WI38 (cell line): ENCODE results near the gene TEAD2.
A peak's percentile ranks its signal among the peaks of the same experiment; 100 is the strongest.

Experiments
- H3K4me3 ChIP-seq: 2 replicates; pipeline ENCODE4 v1.5.1; 2011; ENCODE audit warnings: low read depth, mild to moderate bottlenecking, control low read depth, low read length
- TF ChIP-seq, protein P1 (sequence below): IDR thresholded peaks from 2 replicates; pipeline ENCODE4 v1.5.1; 2012; ENCODE audit warnings: low read depth, mild to moderate bottlenecking, control low read depth, low read length

The TEAD2 gene

DNA sequence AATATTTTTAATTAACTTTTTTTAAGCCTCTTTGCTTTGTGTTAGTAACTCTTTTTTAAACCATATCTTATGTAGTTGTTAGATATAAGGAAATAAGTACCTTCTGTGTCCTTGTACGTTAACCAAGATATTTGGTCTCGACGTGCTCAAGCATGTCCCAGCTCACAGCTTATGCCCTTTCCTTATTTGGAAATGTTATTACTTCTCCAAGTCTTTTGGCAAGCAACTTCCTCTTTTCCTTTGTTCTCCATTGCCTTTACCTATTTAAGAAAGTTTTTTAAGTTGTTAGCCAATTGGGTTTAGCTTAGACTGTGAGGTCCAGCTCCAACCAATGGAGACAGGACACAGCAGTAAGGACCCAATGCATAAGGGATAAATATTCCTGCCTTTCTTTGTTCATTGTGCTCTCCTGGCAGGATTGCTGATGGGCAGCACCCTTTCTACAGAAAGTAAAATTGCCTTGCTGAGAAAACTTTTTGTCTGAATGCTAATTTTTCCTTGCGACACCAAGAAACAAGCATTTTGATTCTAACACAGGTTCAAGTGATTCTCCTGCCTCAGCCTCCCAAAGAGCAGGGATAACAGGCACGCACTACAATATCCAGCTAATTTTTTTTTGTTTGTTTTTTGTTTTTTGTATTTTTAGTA lies 6.6 kb upstream of the TEAD2 start:
- TF ChIP-seq, protein P1, sequence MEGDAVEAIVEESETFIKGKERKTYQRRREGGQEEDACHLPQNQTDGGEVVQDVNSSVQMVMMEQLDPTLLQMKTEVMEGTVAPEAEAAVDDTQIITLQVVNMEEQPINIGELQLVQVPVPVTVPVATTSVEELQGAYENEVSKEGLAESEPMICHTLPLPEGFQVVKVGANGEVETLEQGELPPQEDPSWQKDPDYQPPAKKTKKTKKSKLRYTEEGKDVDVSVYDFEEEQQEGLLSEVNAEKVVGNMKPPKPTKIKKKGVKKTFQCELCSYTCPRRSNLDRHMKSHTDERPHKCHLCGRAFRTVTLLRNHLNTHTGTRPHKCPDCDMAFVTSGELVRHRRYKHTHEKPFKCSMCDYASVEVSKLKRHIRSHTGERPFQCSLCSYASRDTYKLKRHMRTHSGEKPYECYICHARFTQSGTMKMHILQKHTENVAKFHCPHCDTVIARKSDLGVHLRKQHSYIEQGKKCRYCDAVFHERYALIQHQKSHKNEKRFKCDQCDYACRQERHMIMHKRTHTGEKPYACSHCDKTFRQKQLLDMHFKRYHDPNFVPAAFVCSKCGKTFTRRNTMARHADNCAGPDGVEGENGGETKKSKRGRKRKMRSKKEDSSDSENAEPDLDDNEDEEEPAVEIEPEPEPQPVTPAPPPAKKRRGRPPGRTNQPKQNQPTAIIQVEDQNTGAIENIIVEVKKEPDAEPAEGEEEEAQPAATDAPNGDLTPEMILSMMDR = no peak
- no peak overlapping the region for H3K4me3 ChIP-seq

DNA sequence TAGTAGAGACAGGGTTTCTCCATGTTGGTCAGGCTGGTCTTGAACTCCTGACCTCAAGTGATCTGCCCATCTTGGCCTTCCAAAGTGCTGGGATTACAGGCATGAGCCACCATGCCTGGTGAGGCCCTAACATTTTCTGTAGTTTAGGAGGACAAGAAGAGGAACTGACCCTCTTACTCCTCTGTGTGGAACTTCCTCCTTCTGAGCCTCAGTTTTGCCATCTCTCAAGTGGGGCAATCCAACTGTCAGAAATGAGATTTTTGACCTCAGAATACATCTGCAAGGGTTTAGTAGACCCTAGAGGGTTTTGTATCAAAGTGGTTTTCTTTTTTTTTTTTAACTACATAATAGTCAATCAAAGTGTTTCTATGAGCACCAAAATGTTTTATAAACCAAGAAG lies 3.9 kb upstream of the TEAD2 start:
- H3K4me3 ChIP-seq = no peak overlapping the region
- TF ChIP-seq, protein P1 = no peak

DNA sequence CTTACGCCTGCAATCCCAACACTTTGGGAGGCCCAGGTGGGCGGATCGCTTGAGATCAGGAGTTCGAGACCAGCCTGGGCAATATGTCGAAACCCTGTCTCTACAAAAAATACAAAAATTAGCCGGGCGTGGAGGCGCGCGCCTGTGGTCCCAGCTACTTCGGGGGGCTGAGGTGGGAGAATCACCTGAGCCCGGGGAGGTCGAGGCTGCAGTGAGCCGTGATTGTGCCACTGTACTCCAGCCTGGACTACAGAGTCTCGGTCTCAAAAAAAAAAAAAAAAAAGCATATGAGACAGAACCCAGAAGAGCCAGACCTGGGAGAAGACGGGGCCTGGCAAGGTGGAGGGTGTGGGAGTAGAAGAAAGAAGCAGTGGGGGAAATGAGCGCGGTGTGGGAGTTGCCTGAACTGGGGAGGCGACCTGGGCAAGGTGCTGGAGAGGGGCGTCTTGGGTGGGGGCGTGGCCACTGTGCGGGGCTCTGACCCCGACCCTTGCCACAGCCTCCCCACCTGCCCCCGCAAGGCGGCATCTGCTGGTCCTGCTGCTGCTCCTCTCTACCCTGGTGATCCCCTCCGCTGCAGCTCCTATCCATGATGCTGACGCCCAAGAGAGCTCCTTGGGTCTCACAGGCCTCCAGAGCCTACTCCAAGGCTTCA lies 2.0 kb upstream of the TEAD2 start:
- TF ChIP-seq, protein P1 = no peak
- H3K4me3 ChIP-seq = no peak overlapping the region

DNA sequence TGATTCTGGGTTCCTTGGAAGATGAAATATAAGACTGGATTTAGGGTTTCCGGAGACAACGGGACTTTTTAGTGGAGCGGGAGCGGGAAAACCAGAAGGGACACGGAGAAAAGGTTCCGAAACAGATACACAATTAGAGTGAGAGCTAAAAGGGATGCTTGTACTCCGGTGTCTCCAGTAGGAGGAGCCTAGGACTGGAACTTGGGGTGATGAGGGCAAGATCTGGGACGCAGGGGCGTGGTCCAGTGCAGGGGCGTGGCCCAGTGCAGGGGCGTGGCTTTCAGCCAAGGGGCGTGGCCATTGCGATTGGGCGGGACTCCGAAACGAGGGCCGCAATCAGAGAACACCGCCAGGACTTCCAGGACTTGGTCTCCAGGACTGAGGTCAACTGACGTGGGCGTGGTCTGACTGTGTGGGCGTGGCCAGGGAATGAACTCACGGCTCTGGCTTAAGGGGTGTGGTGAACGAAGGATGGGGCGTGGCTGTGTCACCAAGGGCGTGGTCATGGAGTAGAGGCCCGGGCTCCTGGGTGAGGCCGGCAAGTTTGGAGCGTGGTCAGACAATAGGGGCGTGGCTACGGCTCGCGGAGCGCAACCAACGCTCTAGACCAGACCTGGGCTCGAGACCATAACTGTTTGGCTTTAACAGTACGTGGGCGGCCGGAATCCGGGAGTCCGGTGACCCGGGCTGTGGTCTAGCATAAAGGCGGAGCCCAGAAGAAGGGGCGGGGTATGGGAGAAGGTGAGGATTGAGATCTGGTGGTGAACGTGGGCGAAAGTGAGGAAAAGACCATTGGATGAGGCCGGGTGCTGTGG lies 1.3 kb upstream of the TEAD2 start, which contains the start of gene DKKL1:
TSS of gene DKKL1 (plus strand) at position 610 of the 815 bp plus-strand sequence. CDS start at position 732, 122 bp downstream.
- peak within 1 kb of the TSS; percentile 93 for H3K4me3 ChIP-seq
- TF ChIP-seq, protein P1 = no peak

DNA sequence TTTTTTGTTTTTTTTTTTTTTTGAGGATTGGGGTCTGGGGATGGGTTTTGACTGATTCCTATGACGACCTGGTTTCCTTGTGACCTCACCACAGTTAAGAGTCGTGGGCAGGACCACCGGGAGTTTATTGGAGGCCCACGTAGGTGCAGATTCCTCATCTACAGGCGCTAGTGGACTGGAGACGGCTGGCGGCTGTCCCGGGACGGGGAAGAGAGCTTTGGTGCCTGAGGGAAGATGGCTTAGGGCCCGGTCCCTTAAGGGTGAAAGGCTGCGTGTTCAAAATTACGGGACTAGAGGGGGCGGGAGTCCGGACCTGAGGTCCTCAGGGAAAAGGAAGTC lies 682 bp upstream of the TEAD2 start:
- TF ChIP-seq, protein P1 = no peak
- peak overlapping the region; percentile 93 for H3K4me3 ChIP-seq

DNA sequence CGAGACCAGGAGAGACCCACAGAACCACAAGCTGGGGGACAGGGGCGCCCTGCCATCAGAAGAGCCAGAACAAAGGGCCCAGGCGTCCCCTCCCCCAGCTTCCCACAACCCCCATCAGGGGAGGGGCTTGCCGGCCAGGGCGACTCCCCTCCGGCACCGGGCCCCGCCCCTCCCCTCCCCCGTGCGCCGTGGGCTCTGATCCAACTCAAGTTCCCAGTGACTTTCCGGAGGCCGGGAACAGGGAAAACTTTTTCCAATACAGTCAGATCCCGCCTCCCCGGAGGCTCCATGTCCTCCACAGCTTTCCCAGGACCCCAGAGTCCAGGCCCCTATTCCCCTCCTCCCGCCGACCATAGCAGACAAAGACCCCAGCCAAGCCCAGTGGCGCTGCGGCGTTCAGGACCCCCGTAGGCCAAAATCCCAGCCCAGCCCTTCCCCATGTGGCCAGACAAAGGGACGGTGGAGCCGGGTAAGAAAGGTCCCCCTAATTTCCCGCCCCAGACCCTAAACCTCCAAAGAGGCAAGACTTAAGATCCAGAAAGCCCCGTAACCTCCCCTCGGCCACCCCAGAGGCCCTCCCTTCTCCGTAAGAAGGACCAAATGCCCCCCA lies 673 bp downstream of the TEAD2 start:
- peak overlapping the region; percentile 93 for H3K4me3 ChIP-seq
- TF ChIP-seq, protein P1 = no peak
